Measurements from ENCODE around the gene PRSS36.

DNA sequence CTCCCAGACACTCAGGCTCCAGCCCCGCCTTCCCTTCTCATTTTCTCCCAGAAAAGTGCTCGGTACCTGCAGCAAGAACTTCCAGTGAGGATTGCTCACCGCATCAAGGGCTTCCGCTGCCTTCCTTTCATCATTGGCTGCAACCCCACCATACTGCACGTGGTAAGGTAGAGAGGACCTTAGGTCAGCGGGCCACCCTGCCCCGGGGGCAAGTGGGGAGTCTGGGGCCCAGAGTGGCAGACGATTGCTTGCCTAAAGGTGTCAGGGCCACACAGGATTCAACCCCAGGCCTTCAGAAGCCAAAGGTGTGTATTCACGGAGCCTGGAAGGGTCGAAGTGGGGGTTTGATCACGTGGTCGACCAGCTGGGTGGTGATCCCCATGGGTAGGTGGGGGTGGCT is 40.2 kb downstream of the PRSS36 start:
- TF ChIP-seq, protein P1, sequence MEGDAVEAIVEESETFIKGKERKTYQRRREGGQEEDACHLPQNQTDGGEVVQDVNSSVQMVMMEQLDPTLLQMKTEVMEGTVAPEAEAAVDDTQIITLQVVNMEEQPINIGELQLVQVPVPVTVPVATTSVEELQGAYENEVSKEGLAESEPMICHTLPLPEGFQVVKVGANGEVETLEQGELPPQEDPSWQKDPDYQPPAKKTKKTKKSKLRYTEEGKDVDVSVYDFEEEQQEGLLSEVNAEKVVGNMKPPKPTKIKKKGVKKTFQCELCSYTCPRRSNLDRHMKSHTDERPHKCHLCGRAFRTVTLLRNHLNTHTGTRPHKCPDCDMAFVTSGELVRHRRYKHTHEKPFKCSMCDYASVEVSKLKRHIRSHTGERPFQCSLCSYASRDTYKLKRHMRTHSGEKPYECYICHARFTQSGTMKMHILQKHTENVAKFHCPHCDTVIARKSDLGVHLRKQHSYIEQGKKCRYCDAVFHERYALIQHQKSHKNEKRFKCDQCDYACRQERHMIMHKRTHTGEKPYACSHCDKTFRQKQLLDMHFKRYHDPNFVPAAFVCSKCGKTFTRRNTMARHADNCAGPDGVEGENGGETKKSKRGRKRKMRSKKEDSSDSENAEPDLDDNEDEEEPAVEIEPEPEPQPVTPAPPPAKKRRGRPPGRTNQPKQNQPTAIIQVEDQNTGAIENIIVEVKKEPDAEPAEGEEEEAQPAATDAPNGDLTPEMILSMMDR (IDR thresholded peaks at IDR 0.05; ENCODE audit: poor library complexity, severe bottlenecking) = no peak
- TF ChIP-seq EP300 (conservative IDR thresholded peaks at IDR 0.05; ENCODE audit: poor library complexity, severe bottlenecking) = no peak
- TF ChIP-seq TAF1 (IDR thresholded peaks at IDR 0.05; ENCODE audit: low read depth) = no peak
- TF ChIP-seq POLR2AphosphoS5 (IDR thresholded peaks at IDR 0.05) = no peak
- TF ChIP-seq EZH2 (IDR thresholded peaks at IDR 0.05; ENCODE audit: borderline replicate concordance, insufficient read depth, low read length, poor library complexity, severe bottlenecking) = no peak
- no peak for TF ChIP-seq SMC3 (conservative IDR thresholded peaks at IDR 0.05; ENCODE audit: poor library complexity)

All from neural cell (in vitro differentiated cells).